Kidney epithelial cell (primary cell): Measurements from ENCODE around the gene RSL1D1. TPM values are rescaled to one million over a fixed set of nuclear protein-coding genes. Genes with fewer than 3 reads are reported as not detected.
A peak's percentile ranks its signal among the peaks of the same experiment; 100 is the strongest.

Experiments
- DNase-seq: peaks from one replicate; pipeline ENCODE4 v3.0.0-alpha.2; 2010; ENCODE audit warnings: low read depth
- H3K27me3 ChIP-seq: 2 replicates; pipeline ENCODE4 v1.6.0; 2011; ENCODE audit warnings: low read length; ENCODE audit not compliant: control insufficient read depth, insufficient read depth
- H3K36me3 ChIP-seq: 2 replicates; pipeline ENCODE4 v1.5.1; 2011; ENCODE audit warnings: low read length; ENCODE audit not compliant: control insufficient read depth, insufficient read depth
- H3K4me3 ChIP-seq: 2 replicates; pipeline ENCODE4 v1.5.1; 2011; ENCODE audit warnings: low read depth, mild to moderate bottlenecking, control low read depth, low read length
- total RNA-seq: library from RNA; depleted of rRNA; stranded (reverse); fragments of >200 nt; gene quantifications from 2 replicates; pipeline ENCODE4 v1.2.3, GENCODE V29; 2015
- TF ChIP-seq, protein P1 (sequence below): IDR thresholded peaks from 2 replicates; pipeline ENCODE4 v1.5.1; 2011; ENCODE audit warnings: mild to moderate bottlenecking, moderate library complexity, low read length, control low read depth, inconsistent platforms; ENCODE audit not compliant: insufficient read depth, poor library complexity, severe bottlenecking

Gene RSL1D1
- 194 and 240 TPM in 2 replicates for total RNA-seq

DNA sequence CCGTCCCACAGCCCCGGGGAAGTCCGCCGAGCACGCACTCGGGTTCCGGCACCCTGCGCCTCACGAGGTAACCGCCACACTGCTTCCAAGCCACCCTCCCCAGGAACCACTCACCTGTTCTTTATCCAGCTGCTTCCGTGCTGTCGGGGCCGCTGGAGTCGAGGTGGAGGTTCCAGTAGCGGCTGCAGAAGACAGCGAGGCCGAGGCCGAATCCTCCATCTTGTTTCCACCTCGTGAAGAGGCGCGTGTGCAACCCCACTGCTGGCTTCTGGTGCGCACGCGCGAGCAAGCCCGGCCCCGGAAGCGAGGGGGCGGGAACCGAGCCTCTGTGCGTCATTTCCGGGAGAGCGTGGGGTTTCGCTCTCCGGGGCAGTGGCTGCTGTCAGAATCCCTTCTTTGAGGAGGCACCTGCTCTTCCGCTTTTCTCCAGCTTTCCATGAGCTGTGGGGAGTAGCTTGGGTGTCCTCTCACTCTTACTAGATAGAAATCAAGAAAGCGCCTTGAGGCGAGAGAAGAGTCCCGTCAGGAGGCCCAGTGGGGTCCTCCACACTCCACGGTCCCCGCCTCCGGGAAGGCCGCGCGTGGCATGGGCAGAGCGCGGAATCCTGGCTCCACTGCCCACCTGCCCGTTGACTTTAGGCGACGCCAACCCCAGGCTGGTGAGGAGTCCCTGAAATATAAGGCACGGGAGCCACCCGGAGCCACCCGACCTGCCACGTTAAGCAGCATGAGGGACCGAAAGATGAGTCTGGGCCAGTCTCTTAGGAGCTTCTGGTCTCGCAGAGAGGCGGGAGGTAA, at the start of gene RSL1D1:
TSS of gene RSL1D1 (minus strand) at position 249 of the 798 bp plus-strand sequence. CDS start at position 219, 30 bp downstream.
- H3K36me3 ChIP-seq, result peaks cover 3% of the 10 kb centered on the region
- no peaks in the 10 kb centered on the region for H3K27me3 ChIP-seq
- H3K4me3 ChIP-seq, result peak within 1 kb of the TSS; percentile 99
- TF ChIP-seq, protein P1, sequence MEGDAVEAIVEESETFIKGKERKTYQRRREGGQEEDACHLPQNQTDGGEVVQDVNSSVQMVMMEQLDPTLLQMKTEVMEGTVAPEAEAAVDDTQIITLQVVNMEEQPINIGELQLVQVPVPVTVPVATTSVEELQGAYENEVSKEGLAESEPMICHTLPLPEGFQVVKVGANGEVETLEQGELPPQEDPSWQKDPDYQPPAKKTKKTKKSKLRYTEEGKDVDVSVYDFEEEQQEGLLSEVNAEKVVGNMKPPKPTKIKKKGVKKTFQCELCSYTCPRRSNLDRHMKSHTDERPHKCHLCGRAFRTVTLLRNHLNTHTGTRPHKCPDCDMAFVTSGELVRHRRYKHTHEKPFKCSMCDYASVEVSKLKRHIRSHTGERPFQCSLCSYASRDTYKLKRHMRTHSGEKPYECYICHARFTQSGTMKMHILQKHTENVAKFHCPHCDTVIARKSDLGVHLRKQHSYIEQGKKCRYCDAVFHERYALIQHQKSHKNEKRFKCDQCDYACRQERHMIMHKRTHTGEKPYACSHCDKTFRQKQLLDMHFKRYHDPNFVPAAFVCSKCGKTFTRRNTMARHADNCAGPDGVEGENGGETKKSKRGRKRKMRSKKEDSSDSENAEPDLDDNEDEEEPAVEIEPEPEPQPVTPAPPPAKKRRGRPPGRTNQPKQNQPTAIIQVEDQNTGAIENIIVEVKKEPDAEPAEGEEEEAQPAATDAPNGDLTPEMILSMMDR, result no peak
- peak; percentile 56 for DNase-seq

DNA sequence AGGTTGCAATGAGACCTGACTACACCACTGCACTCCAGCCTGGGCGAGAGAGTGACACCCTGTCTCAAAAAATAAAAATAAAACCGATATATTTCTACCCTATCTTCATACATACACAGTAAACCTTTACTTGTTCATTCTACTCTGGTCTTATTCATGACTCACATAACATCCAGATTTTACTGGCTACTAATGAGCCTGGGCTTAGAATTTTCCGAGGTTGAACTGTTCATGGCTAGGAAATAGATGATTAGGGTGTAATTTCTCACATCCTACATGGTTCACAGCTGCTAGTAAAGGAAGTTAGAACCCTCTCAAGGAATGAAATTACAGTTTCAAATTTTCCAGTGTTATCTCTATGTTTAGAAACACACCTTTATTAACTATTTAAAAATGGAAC, 49.7 kb upstream of the RSL1D1 start:
- Histone ChIP-seq H3K36me3 (no peaks in the 10 kb centered on the region), H3K27me3 (no peaks in the 10 kb centered on the region), H3K4me3 (no peak overlapping the region)
- DNase-seq, result no peak
- TF ChIP-seq, protein P1, result no peak

DNA sequence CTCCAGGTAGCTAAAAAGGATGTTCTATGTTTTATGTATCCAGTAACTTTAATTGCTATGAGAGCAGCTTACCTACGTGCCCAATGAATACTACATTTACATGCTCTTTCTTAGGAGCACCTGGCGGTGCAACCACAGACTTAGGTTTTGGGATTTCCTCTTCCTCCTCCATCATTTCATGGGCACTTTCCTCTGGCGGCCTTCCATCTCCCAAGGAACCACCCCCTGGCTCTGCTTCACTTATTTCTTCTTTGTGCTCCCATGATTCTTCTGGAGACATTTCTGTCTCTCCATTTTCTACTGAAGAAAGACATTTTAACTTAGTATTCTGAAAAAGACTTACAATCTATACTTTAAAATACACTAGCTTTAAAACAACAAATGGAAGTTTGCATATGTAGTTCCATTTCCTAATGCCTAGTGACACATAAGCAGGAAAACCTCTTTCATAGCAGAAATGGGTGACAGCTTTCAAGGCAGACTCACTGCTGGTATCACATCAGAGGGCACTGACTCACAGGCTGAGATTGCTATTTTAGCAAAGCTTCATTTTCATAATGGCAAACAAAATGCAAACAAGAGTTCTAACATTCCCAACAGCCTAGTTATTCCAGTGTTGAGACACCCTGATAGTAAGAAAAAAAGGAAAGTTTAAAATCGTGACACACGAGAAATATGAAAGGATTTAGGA, 45.3 kb upstream of the RSL1D1 start:
- TF ChIP-seq, protein P1, result no peak
- H3K36me3 ChIP-seq, result no peaks in the 10 kb centered on the region
- no peak for DNase-seq

DNA sequence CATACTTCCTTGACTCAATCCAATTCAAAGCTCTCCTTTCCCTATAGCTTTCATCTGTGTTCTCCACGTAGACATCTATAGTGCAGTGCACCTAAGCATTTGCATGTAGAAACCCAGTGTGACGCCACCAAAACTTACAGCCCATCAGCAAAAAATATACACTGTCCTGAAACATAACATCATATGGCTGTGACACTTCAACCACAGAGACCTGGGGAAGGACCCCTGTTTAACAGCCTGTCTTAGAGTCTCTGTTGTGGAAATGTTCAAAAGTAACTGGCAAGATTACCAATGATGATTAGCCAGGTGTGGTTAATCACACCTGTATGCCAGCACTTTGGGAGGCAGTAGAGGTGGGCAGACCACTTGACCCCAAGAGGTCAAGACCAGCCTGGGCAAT, 42.2 kb upstream of the RSL1D1 start:
- no peaks in the 10 kb centered on the region for H3K27me3 ChIP-seq
- no peaks in the 10 kb centered on the region for H3K36me3 ChIP-seq
- no peak for DNase-seq
- no peak overlapping the region for H3K4me3 ChIP-seq
- TF ChIP-seq, protein P1, result no peak

More for the DNA sequence above, 45.3 kb upstream of the RSL1D1 start:
- Histone ChIP-seq H3K4me3 (no peak overlapping the region), H3K27me3 (no peaks in the 10 kb centered on the region)

DNA sequence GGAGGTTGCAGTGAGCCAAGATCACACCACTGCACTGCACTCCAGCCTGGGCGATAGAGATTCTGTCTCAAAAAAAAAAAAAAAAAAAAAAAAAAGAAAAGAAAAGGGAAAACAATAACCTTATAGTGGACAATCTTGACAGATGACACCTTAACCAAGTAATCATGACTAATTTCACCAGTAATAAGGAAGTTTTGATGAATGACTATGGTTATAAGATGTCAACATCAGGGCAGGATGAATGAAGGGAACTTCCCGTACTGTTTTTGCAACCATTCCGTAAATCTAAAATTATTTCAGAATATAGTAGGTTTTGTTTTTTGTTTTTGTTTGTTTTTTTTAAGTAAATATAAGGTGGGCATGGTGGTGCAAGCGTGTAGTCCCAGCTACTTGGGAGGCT, 41.4 kb upstream of the RSL1D1 start:
- TF ChIP-seq, protein P1, result no peak
- DNase-seq, result no peak

More for the DNA sequence above, 41.4 kb upstream of the RSL1D1 start:
- Histone ChIP-seq H3K27me3 (no peaks in the 10 kb centered on the region), H3K36me3 (no peaks in the 10 kb centered on the region), H3K4me3 (no peak overlapping the region)
